HL-60 (cell line): ENCODE results near the gene GMCL2.
A peak's percentile ranks its signal among the peaks of the same experiment; 100 is the strongest.

Source experiments
- GABPA ChIP-seq: IDR thresholded peaks from 2 replicates; pipeline ENCODE4 v1.6.1; 2012; ENCODE audit warnings: low read depth
- POLR2AphosphoS5 ChIP-seq: IDR thresholded peaks from 2 replicates; pipeline ENCODE4 v1.6.1; 2012; ENCODE audit warnings: low read depth
- TF ChIP-seq, protein P1 (sequence below): IDR thresholded peaks from one replicate; pipeline ENCODE4 v1.5.1; 2011; ENCODE audit warnings: low read length, control low read depth, inconsistent platforms; ENCODE audit not compliant: insufficient read depth
- TF ChIP-seq, protein P2 (sequence below): IDR thresholded peaks from 2 replicates; pipeline ENCODE4 v1.6.1; 2012; ENCODE audit warnings: low read depth; ENCODE audit not compliant: insufficient replicate concordance

GRCh38 chr5:178236126-178236525 is 49.0 kb upstream of the GMCL2 start:
- TF ChIP-seq, protein P1, sequence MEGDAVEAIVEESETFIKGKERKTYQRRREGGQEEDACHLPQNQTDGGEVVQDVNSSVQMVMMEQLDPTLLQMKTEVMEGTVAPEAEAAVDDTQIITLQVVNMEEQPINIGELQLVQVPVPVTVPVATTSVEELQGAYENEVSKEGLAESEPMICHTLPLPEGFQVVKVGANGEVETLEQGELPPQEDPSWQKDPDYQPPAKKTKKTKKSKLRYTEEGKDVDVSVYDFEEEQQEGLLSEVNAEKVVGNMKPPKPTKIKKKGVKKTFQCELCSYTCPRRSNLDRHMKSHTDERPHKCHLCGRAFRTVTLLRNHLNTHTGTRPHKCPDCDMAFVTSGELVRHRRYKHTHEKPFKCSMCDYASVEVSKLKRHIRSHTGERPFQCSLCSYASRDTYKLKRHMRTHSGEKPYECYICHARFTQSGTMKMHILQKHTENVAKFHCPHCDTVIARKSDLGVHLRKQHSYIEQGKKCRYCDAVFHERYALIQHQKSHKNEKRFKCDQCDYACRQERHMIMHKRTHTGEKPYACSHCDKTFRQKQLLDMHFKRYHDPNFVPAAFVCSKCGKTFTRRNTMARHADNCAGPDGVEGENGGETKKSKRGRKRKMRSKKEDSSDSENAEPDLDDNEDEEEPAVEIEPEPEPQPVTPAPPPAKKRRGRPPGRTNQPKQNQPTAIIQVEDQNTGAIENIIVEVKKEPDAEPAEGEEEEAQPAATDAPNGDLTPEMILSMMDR: no peak
- TF ChIP-seq POLR2AphosphoS5 (0 out of 2 replicates have a peak, but pooled peaks have one; percentile 22), GABPA (no peak)
- TF ChIP-seq, protein P2, sequence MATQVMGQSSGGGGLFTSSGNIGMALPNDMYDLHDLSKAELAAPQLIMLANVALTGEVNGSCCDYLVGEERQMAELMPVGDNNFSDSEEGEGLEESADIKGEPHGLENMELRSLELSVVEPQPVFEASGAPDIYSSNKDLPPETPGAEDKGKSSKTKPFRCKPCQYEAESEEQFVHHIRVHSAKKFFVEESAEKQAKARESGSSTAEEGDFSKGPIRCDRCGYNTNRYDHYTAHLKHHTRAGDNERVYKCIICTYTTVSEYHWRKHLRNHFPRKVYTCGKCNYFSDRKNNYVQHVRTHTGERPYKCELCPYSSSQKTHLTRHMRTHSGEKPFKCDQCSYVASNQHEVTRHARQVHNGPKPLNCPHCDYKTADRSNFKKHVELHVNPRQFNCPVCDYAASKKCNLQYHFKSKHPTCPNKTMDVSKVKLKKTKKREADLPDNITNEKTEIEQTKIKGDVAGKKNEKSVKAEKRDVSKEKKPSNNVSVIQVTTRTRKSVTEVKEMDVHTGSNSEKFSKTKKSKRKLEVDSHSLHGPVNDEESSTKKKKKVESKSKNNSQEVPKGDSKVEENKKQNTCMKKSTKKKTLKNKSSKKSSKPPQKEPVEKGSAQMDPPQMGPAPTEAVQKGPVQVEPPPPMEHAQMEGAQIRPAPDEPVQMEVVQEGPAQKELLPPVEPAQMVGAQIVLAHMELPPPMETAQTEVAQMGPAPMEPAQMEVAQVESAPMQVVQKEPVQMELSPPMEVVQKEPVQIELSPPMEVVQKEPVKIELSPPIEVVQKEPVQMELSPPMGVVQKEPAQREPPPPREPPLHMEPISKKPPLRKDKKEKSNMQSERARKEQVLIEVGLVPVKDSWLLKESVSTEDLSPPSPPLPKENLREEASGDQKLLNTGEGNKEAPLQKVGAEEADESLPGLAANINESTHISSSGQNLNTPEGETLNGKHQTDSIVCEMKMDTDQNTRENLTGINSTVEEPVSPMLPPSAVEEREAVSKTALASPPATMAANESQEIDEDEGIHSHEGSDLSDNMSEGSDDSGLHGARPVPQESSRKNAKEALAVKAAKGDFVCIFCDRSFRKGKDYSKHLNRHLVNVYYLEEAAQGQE: no peak
